K562 (cell line): ENCODE data around the gene KRTCAP2. TPM values are rescaled to one million over a fixed set of nuclear protein-coding genes. Genes with fewer than 3 reads are reported as not detected.

Experiments
- ATAC-seq: fragments of 200-7000 bp; cut with Tn5 transposase; 3 replicates; pipeline ENCODE4 v1.9.1; 2020; ENCODE audit warnings: moderate library complexity
- BruUV-seq: library from RNA; stranded (reverse); fragments of 400-500 nt; replicated peaks from 2 replicates; lab custom pipeline; 2021; lab: Mats Ljungman, UMichigan
- CTCF ChIA-PET: fragments of 300-600 bp; formaldehyde crosslinking; extraction: SDS; loops from one replicate; lab custom pipeline; 2021; ENCODE audit warnings: low intra/inter-chr PET ratio; lab: Yijun Ruan, JAX
- POLR2A ChIA-PET: fragments of 300-600, 350-650 bp; sonication (Branson Sonifier 250); formaldehyde crosslinking; extraction: SDS; loops from one replicate; lab custom pipeline; 2021; ENCODE audit warnings: antibody characterized with exemption, inconsistent platforms; lab: Yijun Ruan, JAX
- DNase-seq, 4 experiments: peaks; one replicate each; pipeline versions ENCODE4 v3.0.0 to v3.0.0-alpha.2; 2011 to 2018; ENCODE audit warnings: low spot score in 3 of 4, mixed read lengths in 3 of 4; ENCODE audit errors: extremely low read depth in 1 of 4
- FAIRE-seq: peaks from 2 replicates; lab custom pipeline; 2011; peaks lifted over from hg19 to GRCh38; lab: Jason Lieb, UNC
- H2AFZ ChIP-seq: 2 replicates; pipeline ENCODE4 v1.6.0; 2011; ENCODE audit warnings: low read depth, low read length, control low read depth, inconsistent platforms
- H3K27ac ChIP-seq: fragments of 200-600 bp; 3 replicates; pipeline ENCODE4 v1.8.0; 2011; ENCODE audit warnings: low read depth, mild to moderate bottlenecking, control low read depth, inconsistent platforms, low read length, moderate library complexity, mixed read lengths; ENCODE audit errors: extremely low read depth
- H3K27me3 ChIP-seq, 2 experiments: fragments of 300-600 bp in 1 of 2; 2 replicates in 1 of 2; 3 replicates in 1 of 2; pipeline versions ENCODE4 v1.6.0 to v1.8.0; 2011; ENCODE audit warnings: inconsistent platforms in 2 of 2, low read length in 2 of 2, mild to moderate bottlenecking in 1 of 2, mixed read lengths in 1 of 2, moderate library complexity in 1 of 2; ENCODE audit not compliant: control insufficient read depth in 2 of 2, insufficient read depth in 2 of 2
- H3K36me3 ChIP-seq: fragments of 300-600 bp; 3 replicates; pipeline ENCODE4 v1.8.0; 2011; ENCODE audit warnings: mild to moderate bottlenecking, low read length, inconsistent platforms; ENCODE audit not compliant: control insufficient read depth, insufficient read depth
- H3K4me1 ChIP-seq, 2 experiments: fragments of 200-600 bp in 1 of 2; replicated peaks in 1 of 2; 2 replicates in 1 of 2; 3 replicates in 1 of 2; pipeline versions ENCODE4 v1.5.1 to v1.8.0; 2011; ENCODE audit warnings: inconsistent platforms in 2 of 2, low read length in 2 of 2, mild to moderate bottlenecking in 1 of 2, mixed read lengths in 1 of 2, moderate library complexity in 1 of 2; ENCODE audit not compliant: control insufficient read depth in 2 of 2, insufficient read depth in 2 of 2
- H3K4me2 ChIP-seq: 2 replicates; pipeline ENCODE4 v1.6.1; 2011; ENCODE audit warnings: low read length, control low read depth, inconsistent platforms, mixed read lengths; ENCODE audit not compliant: insufficient read depth
- H3K4me3 ChIP-seq: fragments of 200-600 bp; sonication (generic), shearing (Covaris generic); 2 replicates; pipeline ENCODE4 v1.5.1; 2016; ENCODE audit warnings: control low read depth, inconsistent platforms
- H3K79me2 ChIP-seq: fragments of 200-600 bp; 3 replicates; pipeline ENCODE4 v1.8.0; 2011; ENCODE audit warnings: low read length, inconsistent platforms; ENCODE audit not compliant: control insufficient read depth, insufficient read depth
- H3K9ac ChIP-seq, 2 experiments: 2 replicates each; pipeline versions ENCODE4 v1.6.0 to v1.6.1; 2011; ENCODE audit warnings: low read depth in 2 of 2, low read length in 2 of 2, control low read depth in 1 of 2, inconsistent platforms in 1 of 2, mild to moderate bottlenecking in 1 of 2, mixed read lengths in 1 of 2; ENCODE audit not compliant: insufficient read depth in 1 of 2
- H3K9me1 ChIP-seq: one replicate; pipeline ENCODE4 v1.6.0; 2011; ENCODE audit warnings: inconsistent platforms, mild to moderate bottlenecking, low read length, moderate library complexity; ENCODE audit not compliant: control insufficient read depth, insufficient read depth
- H3K9me3 ChIP-seq: replicated peaks from 2 replicates; pipeline ENCODE4 v1.5.1; 2011; ENCODE audit warnings: low read depth, low read length, inconsistent platforms; ENCODE audit not compliant: control insufficient read depth, insufficient read depth
- H4K20me1 ChIP-seq: replicated peaks from 2 replicates; pipeline ENCODE4 v1.6.1; 2011; ENCODE audit warnings: low read length, inconsistent platforms, mixed read lengths; ENCODE audit not compliant: control insufficient read depth, insufficient read depth
- ATF1 ChIP-seq, 2 experiments: fragments of 450-650 bp in 1 of 2; IDR thresholded peaks; 2 replicates each; pipeline ENCODE4 v1.6.1; 2016; ENCODE audit warnings: missing compliant biosample characterization in 1 of 2, missing genetic modification characterization in 1 of 2
- CTCF ChIP-seq, 3 experiments: IDR thresholded peaks in 2 of 3; conservative IDR thresholded peaks in 1 of 3; 2 replicates each; pipeline ENCODE4 v1.5.1; 2011 to 2012; ENCODE audit warnings: low read length in 3 of 3, mild to moderate bottlenecking in 3 of 3, control low read depth in 2 of 3, improper control_type of control experiment in 1 of 3, inconsistent platforms in 1 of 3, low read depth in 1 of 3, mixed read lengths in 1 of 3, moderate library complexity in 1 of 3; ENCODE audit not compliant: insufficient read depth in 2 of 3
- GABPB2 ChIP-seq: fragments of 250-450 bp; sonication (Bioruptor Pico); conservative IDR thresholded peaks from 2 replicates; pipeline ENCODE4 v1.5.1; 2021; ENCODE audit warnings: mild to moderate bottlenecking
- HDAC2 ChIP-seq: fragments of 450-650 bp; IDR thresholded peaks from 2 replicates; pipeline ENCODE4 v1.6.1; 2016; ENCODE audit warnings: mild to moderate bottlenecking
- MTA1 ChIP-seq: fragments of 450-650 bp; IDR thresholded peaks from 2 replicates; pipeline ENCODE4 v1.6.1; 2017; ENCODE audit warnings: borderline replicate concordance
- NUFIP1 ChIP-seq: fragments of 450-650 bp; IDR thresholded peaks from 2 replicates; pipeline ENCODE4 v1.6.1; 2018; ENCODE audit not compliant: partially characterized antibody
- TAF9B ChIP-seq: fragments of 450-650 bp; IDR thresholded peaks from 2 replicates; pipeline ENCODE4 v1.6.1; 2018; ENCODE audit warnings: mild to moderate bottlenecking; ENCODE audit not compliant: partially characterized antibody
- ZFP91 ChIP-seq: sonication (generic); formaldehyde crosslinking; IDR thresholded peaks from 2 replicates; pipeline ENCODE4 v1.8.0; 2022; ENCODE audit warnings: mild to moderate bottlenecking, missing genetic modification reagents
- WGBS: fragments of 100-300 bp; shearing (Covaris generic); methylation state at CpG from one replicate; pipeline ENCODE4 v1.1.6; 2016; ENCODE audit warnings: low coverage, mixed read lengths; ENCODE audit not compliant: insufficient coverage; ENCODE audit errors: missing lambda C conversion rate; 5-methylcytosine and 5-hydroxymethylcytosine counted together
- in situ Hi-C: fragments of 300-500 bp; cut with MboI; formaldehyde crosslinking; loops from 4 replicates; pipeline ENCODE4 v1.15.0; 2018; ENCODE audit warnings: inconsistent platforms, mixed read lengths
- intact Hi-C: fragments of 100-400 bp; cut with micrococcal nuclease; formaldehyde crosslinking; loops from 2 replicates; pipeline ENCODE4 v1.14.2; 2022
- polyA plus RNA-seq, 8 experiments: library from polyadenylated mRNA; depleted of rRNA in 4 of 8; stranded (reverse) in 5 of 8; unstranded in 3 of 8; fragments of >200 nt; fragmentation: Nextera tagmentation in 2 of 8; fragmentation: Illumina TruSeq in 1 of 8; extraction: Ambion mirVana in 2 of 8; extraction: Trizol in 1 of 8; gene quantifications; 2 replicates each; pipeline versions ENCODE4 v1.2.1 to v1.2.3, GENCODE V29; 2011 to 2014; ENCODE audit warnings: inconsistent platforms in 1 of 8, missing spikeins in 1 of 8
- total RNA-seq, 7 experiments: library from RNA; depleted of rRNA in 6 of 7; stranded (reverse); fragments of >200 nt in 6 of 7; fragmentation: Illumina TruSeq in 2 of 7; extraction: Trizol in 2 of 7; gene quantifications; 2 replicates each; pipeline versions ENCODE4 v1.2.1 to v1.2.3, GENCODE V29; 2011 to 2021; ENCODE audit warnings: low replicate concordance in 1 of 7
- TF ChIP-seq, protein P1 (sequence below), 3 experiments: fragments of 200-800 bp in 1 of 3; sonication (Bioruptor generic) in 1 of 3; sonication (generic) in 1 of 3; formaldehyde crosslinking in 1 of 3; IDR thresholded peaks; 2 replicates each; pipeline versions ENCODE4 v1.6.1 to v1.8.0; 2016 to 2022; ENCODE audit warnings: mild to moderate bottlenecking in 2 of 3, missing compliant biosample characterization in 2 of 3, missing genetic modification characterization in 2 of 3, missing genetic modification reagents in 1 of 3
- TF ChIP-seq, protein P2 (sequence below), 2 experiments: fragments of 450-650 bp; IDR thresholded peaks; 2 replicates each; pipeline ENCODE4 v1.6.1; 2018; ENCODE audit warnings: mild to moderate bottlenecking in 2 of 2, low read depth in 1 of 2; ENCODE audit not compliant: partially characterized antibody in 2 of 2

The KRTCAP2 gene
- total and polyA plus RNA-seq, 9 of the 15 experiments (the other 6 are each of a cell fraction or from before 2014, with no cell fraction given), result 126 to 436 (median 244) TPM

GRCh38 chr1:155207806-155208540 lies 34.9 kb upstream of the KRTCAP2 start, which contains the start of gene THBS3:
TSS of gene THBS3 (minus strand) at chr1:155207897. CDS start at chr1:155207876, 21 bp downstream.
- ATAC-seq (no peak), FAIRE-seq (no peak), DNase-seq (peak in 1 of 4 experiments; percentile 40)
- H3K4me1 ChIP-seq, result peaks cover 19 to 30% of the 10 kb centered on the region in 2 experiments
- peak within 1 kb of the TSS; percentile 100 for H3K4me3 ChIP-seq
- peak within 1 kb of the TSS; percentile 97 for H3K27ac ChIP-seq
- peak within 1 kb of the TSS; percentile 95 for H2AFZ ChIP-seq
- H3K4me2 ChIP-seq, result peak within 1 kb of the TSS; percentile 100
- no peaks in the 10 kb centered on the region for H3K27me3 ChIP-seq
- peak within 1 kb of the TSS; percentile 100 for H3K9ac ChIP-seq
- no peaks in the 10 kb centered on the region for H3K9me1 ChIP-seq
- CTCF ChIA-PET, result interaction anchor here (0.6 to 2.2 kb wide), 4 partner anchors 19 to 384 kb away, joined by 3 to 31 read pairs (median 4); no protein-coding TSS in a partner anchor
- POLR2A ChIA-PET, result interaction anchor here (0.8 to 2.2 kb wide), 6 partner anchors 10 to 92 kb away, joined by 3 to 10 read pairs (median 3); no protein-coding TSS in a partner anchor
- TSS peak; percentile 83 for BruUV-seq
- peaks cover 3% of the 10 kb centered on the region; the same call in 1 of the 2 replicates for H3K9me3 ChIP-seq
- 36% methylated on average over 14 of the region's 17 CpGs for WGBS
- peaks cover 22% of the 10 kb centered on the region; the same call in 2 of the 3 replicates for H3K36me3 ChIP-seq
- peaks cover 18% of the 10 kb centered on the region for H3K79me2 ChIP-seq
- in situ Hi-C loops, result loop anchor here (5.0 kb wide), 1 partner anchor 389 kb away; no protein-coding TSS in a partner anchor
- no peaks in the 10 kb centered on the region for H4K20me1 ChIP-seq
- intact Hi-C loops, result loop anchor here (1.0 to 2.0 kb wide), 3 partner anchors 18 to 115 kb away; no protein-coding TSS in a partner anchor
- TF ChIP-seq CTCF (IDR thresholded peaks at IDR 0.05 in 2 of 3, conservative IDR thresholded peaks at IDR 0.05 in 1 of 3; ENCODE audit: insufficient read depth in 2 of 3, low read depth in 1 of 3, low read length in 3 of 3) (no peak), NUFIP1 (no peak), HDAC2 (no peak), ATF1 (CRISPR knock-in tag; IDR thresholded peaks at IDR 0.05) (no peak), ATF1 (tag; IDR thresholded peaks at IDR 0.05) (no peak), TAF9B (no peak), MTA1 (no peak), GABPB2 (CRISPR knock-in tag) (no peak), ZFP91 (CRISPR knock-in tag) (no peak)
- TF ChIP-seq, protein P1, sequence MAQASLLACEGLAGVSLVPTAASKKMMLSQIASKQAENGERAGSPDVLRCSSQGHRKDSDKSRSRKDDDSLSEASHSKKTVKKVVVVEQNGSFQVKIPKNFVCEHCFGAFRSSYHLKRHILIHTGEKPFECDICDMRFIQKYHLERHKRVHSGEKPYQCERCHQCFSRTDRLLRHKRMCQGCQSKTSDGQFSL (CRISPR knock-in tag; IDR thresholded peaks at IDR 0.05), result peak; percentile 6; the same call in 1 of the 2 replicates
- TF ChIP-seq, protein P1 (tag; IDR thresholded peaks at IDR 0.05), result no peak; a peak in 1 of 4 replicates
- TF ChIP-seq, protein P2, sequence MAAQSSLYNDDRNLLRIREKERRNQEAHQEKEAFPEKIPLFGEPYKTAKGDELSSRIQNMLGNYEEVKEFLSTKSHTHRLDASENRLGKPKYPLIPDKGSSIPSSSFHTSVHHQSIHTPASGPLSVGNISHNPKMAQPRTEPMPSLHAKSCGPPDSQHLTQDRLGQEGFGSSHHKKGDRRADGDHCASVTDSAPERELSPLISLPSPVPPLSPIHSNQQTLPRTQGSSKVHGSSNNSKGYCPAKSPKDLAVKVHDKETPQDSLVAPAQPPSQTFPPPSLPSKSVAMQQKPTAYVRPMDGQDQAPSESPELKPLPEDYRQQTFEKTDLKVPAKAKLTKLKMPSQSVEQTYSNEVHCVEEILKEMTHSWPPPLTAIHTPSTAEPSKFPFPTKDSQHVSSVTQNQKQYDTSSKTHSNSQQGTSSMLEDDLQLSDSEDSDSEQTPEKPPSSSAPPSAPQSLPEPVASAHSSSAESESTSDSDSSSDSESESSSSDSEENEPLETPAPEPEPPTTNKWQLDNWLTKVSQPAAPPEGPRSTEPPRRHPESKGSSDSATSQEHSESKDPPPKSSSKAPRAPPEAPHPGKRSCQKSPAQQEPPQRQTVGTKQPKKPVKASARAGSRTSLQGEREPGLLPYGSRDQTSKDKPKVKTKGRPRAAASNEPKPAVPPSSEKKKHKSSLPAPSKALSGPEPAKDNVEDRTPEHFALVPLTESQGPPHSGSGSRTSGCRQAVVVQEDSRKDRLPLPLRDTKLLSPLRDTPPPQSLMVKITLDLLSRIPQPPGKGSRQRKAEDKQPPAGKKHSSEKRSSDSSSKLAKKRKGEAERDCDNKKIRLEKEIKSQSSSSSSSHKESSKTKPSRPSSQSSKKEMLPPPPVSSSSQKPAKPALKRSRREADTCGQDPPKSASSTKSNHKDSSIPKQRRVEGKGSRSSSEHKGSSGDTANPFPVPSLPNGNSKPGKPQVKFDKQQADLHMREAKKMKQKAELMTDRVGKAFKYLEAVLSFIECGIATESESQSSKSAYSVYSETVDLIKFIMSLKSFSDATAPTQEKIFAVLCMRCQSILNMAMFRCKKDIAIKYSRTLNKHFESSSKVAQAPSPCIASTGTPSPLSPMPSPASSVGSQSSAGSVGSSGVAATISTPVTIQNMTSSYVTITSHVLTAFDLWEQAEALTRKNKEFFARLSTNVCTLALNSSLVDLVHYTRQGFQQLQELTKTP (IDR thresholded peaks at IDR 0.05; ENCODE audit: low read depth in 1 of 2, partially characterized antibody in 2 of 2), result peak in 1 of 2 experiments; percentile 42
